ENCODE data around the gene SUGP1. TPM values are rescaled to one million over a fixed set of nuclear protein-coding genes. Genes with fewer than 3 reads are reported as not detected.

The SUGP1 gene
- total and polyA plus RNA-seq, 5 donors from 2014 or later = 22.7 to 72.5 (median 29.2) TPM

DNA sequence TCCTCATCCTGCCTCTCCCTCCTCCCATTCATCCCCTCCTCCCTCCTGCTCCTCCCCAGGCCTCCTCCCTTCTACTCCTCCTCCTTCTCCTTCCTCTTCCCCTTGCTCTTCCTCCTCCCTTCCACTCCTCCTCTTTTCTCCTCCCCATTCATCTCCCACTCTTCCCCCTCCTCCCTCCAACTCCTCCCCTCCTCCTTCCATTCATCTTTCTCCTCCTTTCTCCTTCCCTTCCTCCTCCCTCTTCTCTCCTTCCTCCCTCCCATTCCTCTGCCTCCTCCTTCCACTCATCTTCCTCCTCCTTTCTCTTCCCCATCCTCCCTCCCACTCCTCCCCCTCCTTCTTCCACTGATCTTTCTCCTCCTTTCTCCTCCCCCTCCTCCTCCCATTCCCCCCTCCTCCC is 80.6 kb downstream of the SUGP1 start:
- no peaks in the 10 kb centered on the region for H3K36me3 ChIP-seq (ENCODE audit: control insufficient read depth, insufficient read depth, low read length)

DNA sequence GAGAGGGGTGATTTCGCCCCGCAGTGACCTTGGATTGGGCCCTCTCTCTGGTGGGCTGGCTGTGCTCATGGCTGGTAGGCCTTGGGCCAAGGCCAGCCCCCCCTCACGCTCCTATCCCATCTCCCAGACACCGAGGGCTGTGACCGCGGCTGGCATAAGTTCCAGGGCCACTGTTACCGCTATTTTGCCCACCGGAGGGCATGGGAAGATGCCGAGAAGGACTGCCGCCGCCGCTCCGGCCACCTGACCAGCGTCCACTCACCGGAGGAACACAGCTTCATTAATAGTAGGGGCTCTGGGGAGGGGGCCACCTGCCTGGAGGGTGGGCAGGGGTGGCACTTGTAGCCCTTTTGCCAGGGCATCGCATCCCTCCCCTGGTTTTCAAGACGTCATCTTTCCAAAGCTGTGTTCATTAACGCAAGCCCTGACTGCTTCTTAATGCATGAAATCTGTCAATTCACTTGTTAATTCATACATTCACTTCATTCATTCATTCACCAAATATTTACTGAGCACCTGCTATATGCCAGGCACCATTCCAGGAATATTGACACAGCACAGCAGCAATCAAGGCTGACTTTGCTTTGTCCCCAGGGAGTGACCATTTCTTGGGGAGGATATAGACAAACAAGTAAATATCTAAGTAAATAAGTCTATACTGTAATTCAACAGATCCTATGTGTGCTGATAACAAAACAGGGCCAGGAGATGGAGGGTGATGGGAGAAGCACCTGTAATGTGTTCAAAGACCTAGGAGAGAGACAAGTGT is 82.0 kb downstream of the SUGP1 start:
- Mint-ChIP-seq H3K36me3 (no peaks in the 10 kb centered on the region), H3K27me3 (peaks cover 15% of the 10 kb centered on the region), H3K4me3 (no peak overlapping the region)

More for the DNA sequence above, 80.6 kb downstream of the SUGP1 start:
- no peak for DNase-seq
- ATAC-seq (ENCODE audit: low read depth in 2 of 2) = no peak
- Mint-ChIP-seq H3K36me3 (no peaks in the 10 kb centered on the region), H3K4me1 (no peaks in the 10 kb centered on the region), H3K9me3 (peaks cover 0 to 13% (median 5%) of the 10 kb centered on the region in 7 donors), H3K4me3 (no peak overlapping the region), H3K27me3 (peaks cover 15% of the 10 kb centered on the region), H3K27ac (no peak overlapping the region)
- H3K27ac ChIP-seq (ENCODE audit: insufficient read depth, low read length, poor library complexity, severe bottlenecking) = no peak overlapping the region
- H3K27me3 ChIP-seq (ENCODE audit: control insufficient read depth, insufficient read depth, low read length) = no peaks in the 10 kb centered on the region
- no peak overlapping the region for H3K4me3 ChIP-seq (ENCODE audit: low read depth, low read length)
- H3K9me3 ChIP-seq (ENCODE audit: control insufficient read depth in 2 of 2, low read length in 2 of 2) = peaks cover 3 to 7% of the 10 kb centered on the region in 2 experiments
- H3K4me1 ChIP-seq (ENCODE audit: control insufficient read depth, insufficient read depth, low read length, poor library complexity, severe bottlenecking) = no peaks in the 10 kb centered on the region

DNA sequence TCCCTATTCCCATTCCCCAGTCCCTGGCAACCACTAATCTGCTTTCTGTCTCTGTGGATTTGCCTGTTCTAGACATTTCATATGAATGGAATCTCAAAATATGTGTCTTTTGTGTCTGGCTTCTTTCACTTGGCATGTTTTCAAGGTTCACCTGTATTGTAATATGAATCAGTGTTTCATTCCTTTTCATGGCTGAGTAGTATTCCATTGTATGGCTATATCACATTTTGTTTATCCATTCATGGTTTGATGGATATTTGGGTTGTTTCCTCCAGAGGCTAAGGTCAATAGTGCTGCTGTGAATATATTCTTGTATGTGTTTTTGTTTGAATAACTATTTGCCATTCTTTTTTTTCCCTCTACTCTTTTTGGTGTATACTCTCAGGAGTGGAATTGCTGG is 84.1 kb downstream of the SUGP1 start:
- peaks cover 21% of the 10 kb centered on the region for H3K27me3 Mint-ChIP-seq
- Histone ChIP-seq H3K36me3 (ENCODE audit: control insufficient read depth, insufficient read depth, low read length) (no peaks in the 10 kb centered on the region), H3K27ac (ENCODE audit: insufficient read depth, low read length, poor library complexity, severe bottlenecking) (no peak overlapping the region), H3K27me3 (ENCODE audit: control insufficient read depth, insufficient read depth, low read length) (no peaks in the 10 kb centered on the region), H3K9me3 (ENCODE audit: control insufficient read depth in 2 of 2, low read length in 2 of 2) (peaks cover 19% of the 10 kb centered on the region in 2 experiments), H3K4me3 (ENCODE audit: low read depth, low read length) (no peak overlapping the region), H3K4me1 (ENCODE audit: control insufficient read depth, insufficient read depth, low read length, poor library complexity, severe bottlenecking) (no peaks in the 10 kb centered on the region)
- no peak overlapping the region for H3K27ac Mint-ChIP-seq
- H3K36me3 Mint-ChIP-seq = no peaks in the 10 kb centered on the region
- DNase-seq = no peak
- no peak for ATAC-seq (ENCODE audit: low read depth in 2 of 2)
- no peaks in the 10 kb centered on the region for H3K4me1 Mint-ChIP-seq
- H3K9me3 Mint-ChIP-seq = peaks cover 0 to 20% (median 7%) of the 10 kb centered on the region in 7 donors
- H3K4me3 Mint-ChIP-seq = no peak overlapping the region

More for the DNA sequence above, 82.0 kb downstream of the SUGP1 start:
- Histone ChIP-seq H3K36me3 (ENCODE audit: control insufficient read depth, insufficient read depth, low read length) (no peaks in the 10 kb centered on the region), H3K27me3 (ENCODE audit: control insufficient read depth, insufficient read depth, low read length) (no peaks in the 10 kb centered on the region), H3K4me3 (ENCODE audit: low read depth, low read length) (no peak overlapping the region), H3K27ac (ENCODE audit: insufficient read depth, low read length, poor library complexity, severe bottlenecking) (no peak overlapping the region), H3K4me1 (ENCODE audit: control insufficient read depth, insufficient read depth, low read length, poor library complexity, severe bottlenecking) (no peaks in the 10 kb centered on the region), H3K9me3 (ENCODE audit: control insufficient read depth in 2 of 2, low read length in 2 of 2) (peaks cover 16 to 19% of the 10 kb centered on the region in 2 experiments)
- no peaks in the 10 kb centered on the region for H3K4me1 Mint-ChIP-seq
- DNase-seq (no peak), ATAC-seq (ENCODE audit: low read depth in 2 of 2) (no peak)
- H3K9me3 Mint-ChIP-seq = peaks cover 0 to 20% (median 6%) of the 10 kb centered on the region in 7 donors
- no peak overlapping the region for H3K27ac Mint-ChIP-seq

DNA sequence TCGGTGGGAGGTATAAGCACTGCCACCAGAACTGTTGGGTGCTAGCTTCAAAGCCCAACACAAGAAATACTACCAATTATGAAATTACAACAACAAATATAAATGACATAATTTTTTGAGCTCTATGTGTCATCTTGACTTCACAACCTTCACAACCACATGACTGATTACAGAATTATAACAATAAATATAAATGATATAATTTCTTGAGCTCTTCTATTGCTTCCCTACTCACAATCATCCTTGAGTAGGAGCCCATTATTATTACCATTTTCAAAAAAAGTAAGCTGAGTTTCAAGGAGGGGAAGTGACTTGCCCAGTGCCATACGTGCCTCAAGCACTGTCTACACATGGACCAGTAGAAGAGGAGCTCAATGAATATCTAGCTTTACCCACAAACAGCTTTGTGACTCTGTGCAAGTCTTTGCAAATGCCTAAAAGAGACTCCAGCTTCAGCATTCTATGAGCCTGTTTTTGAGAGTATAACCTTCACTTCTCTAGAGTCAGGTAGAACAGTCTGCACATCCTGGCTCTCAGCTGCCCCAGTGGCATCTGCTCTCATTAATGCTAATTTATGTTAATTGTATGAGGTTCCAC is 86.0 kb downstream of the SUGP1 start:
- no peaks in the 10 kb centered on the region for H3K27me3 ChIP-seq (ENCODE audit: control insufficient read depth, insufficient read depth, low read length)
- no peaks in the 10 kb centered on the region for H3K4me1 ChIP-seq (ENCODE audit: control insufficient read depth, insufficient read depth, low read length, poor library complexity, severe bottlenecking)
- Mint-ChIP-seq H3K4me1 (no peaks in the 10 kb centered on the region), H3K9me3 (peaks cover 0 to 20% (median 7%) of the 10 kb centered on the region in 7 donors), H3K4me3 (no peak overlapping the region), H3K27me3 (peaks cover 16% of the 10 kb centered on the region), H3K27ac (no peak overlapping the region), H3K36me3 (no peaks in the 10 kb centered on the region)
- ATAC-seq (ENCODE audit: low read depth in 2 of 2) (no peak), DNase-seq (no peak)
- no peaks in the 10 kb centered on the region for H3K36me3 ChIP-seq (ENCODE audit: control insufficient read depth, insufficient read depth, low read length)
- H3K27ac ChIP-seq (ENCODE audit: insufficient read depth, low read length, poor library complexity, severe bottlenecking) = no peak overlapping the region
- peaks cover 19% of the 10 kb centered on the region in 2 experiments for H3K9me3 ChIP-seq (ENCODE audit: control insufficient read depth in 2 of 2, low read length in 2 of 2)
- no peak overlapping the region for H3K4me3 ChIP-seq (ENCODE audit: low read depth, low read length)

DNA sequence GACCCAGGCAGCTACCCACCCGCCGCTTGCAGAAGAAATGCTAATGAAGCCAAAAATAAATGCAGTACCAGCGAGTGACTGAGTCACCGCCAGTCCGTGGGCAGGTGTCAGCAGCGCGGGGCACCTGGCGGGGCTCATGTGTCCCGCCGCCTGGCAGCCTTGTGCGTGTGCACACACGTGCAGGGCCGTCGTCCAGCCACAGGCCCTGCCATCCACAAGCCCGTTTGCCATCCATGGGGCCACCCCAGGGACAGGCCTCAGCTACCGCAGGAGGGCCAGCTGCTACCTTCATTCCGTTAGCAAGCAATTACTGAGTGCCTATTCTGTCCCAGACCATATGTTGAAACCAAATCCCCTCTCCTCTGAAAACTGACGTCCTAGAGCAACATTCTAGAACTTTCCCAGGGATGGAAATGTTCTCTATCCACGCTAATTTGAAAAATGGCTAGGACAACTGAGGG is 88.0 kb downstream of the SUGP1 start:
- Mint-ChIP-seq H3K4me3 (no peak overlapping the region), H3K9me3 (peaks cover 0 to 18% (median 7%) of the 10 kb centered on the region in 7 donors), H3K27me3 (peaks cover 17% of the 10 kb centered on the region), H3K27ac (no peak overlapping the region), H3K36me3 (no peaks in the 10 kb centered on the region), H3K4me1 (no peaks in the 10 kb centered on the region)
- Histone ChIP-seq H3K9me3 (ENCODE audit: control insufficient read depth in 2 of 2, low read length in 2 of 2) (peaks cover 19% of the 10 kb centered on the region in 2 experiments), H3K4me1 (ENCODE audit: control insufficient read depth, insufficient read depth, low read length, poor library complexity, severe bottlenecking) (no peaks in the 10 kb centered on the region), H3K27ac (ENCODE audit: insufficient read depth, low read length, poor library complexity, severe bottlenecking) (no peak overlapping the region), H3K27me3 (ENCODE audit: control insufficient read depth, insufficient read depth, low read length) (no peaks in the 10 kb centered on the region), H3K36me3 (ENCODE audit: control insufficient read depth, insufficient read depth, low read length) (no peaks in the 10 kb centered on the region), H3K4me3 (ENCODE audit: low read depth, low read length) (no peak overlapping the region)
- DNase-seq = no peak
- no peak for ATAC-seq (ENCODE audit: low read depth in 2 of 2)

DNA sequence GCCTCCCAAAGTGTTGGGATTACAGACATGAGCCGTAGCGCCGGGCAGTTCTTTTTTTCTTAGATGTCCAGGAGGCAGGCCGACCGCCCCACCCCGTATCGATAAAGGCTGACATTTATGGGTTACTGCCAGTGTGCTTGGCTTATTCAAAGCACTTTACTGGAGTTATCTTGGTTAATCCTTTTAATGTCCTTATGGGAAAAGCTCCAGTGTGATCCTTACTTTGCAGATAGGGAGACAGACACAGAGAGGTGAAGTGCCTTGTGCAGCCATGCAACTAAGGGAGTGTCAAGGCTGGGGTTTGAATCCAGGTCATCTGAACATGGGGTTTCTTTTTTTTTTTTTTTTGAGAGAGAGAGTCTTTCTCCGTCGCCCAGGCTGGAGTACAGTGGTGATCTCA is 89.3 kb downstream of the SUGP1 start:
- H3K4me1 ChIP-seq (ENCODE audit: control insufficient read depth, insufficient read depth, low read length, poor library complexity, severe bottlenecking) = no peaks in the 10 kb centered on the region
- no peak for ATAC-seq (ENCODE audit: low read depth in 2 of 2)

DNA sequence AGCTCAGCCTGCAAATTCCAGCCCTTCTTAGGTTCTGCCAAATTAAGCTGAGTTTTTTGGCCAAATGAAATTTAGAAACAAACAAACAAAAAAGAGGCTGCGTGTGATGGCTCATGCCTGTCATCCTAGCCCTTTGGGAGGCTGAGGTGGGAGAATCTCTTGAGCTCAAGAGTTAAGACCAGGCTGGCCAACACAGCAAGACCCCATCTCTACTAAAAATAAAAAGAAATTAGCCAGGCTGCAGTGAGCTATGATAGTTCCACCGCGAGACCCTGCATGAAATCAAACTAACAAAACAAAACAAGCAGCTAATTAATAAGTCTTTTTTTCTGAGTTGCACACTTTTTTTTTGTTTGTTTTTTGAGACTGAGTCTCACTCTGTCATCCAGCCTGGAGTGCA is 90.6 kb downstream of the SUGP1 start:
- DNase-seq (no peak), ATAC-seq (ENCODE audit: low read depth in 2 of 2) (no peak)
- H3K27me3 Mint-ChIP-seq = peaks cover 21% of the 10 kb centered on the region
- no peaks in the 10 kb centered on the region for H3K36me3 Mint-ChIP-seq
- Histone ChIP-seq H3K4me1 (ENCODE audit: control insufficient read depth, insufficient read depth, low read length, poor library complexity, severe bottlenecking) (peaks cover 9% of the 10 kb centered on the region), H3K9me3 (ENCODE audit: control insufficient read depth in 2 of 2, low read length in 2 of 2) (peaks cover 12 to 16% of the 10 kb centered on the region in 2 experiments), H3K27me3 (ENCODE audit: control insufficient read depth, insufficient read depth, low read length) (no peaks in the 10 kb centered on the region), H3K36me3 (ENCODE audit: control insufficient read depth, insufficient read depth, low read length) (no peaks in the 10 kb centered on the region), H3K27ac (ENCODE audit: insufficient read depth, low read length, poor library complexity, severe bottlenecking) (no peak overlapping the region), H3K4me3 (ENCODE audit: low read depth, low read length) (no peak overlapping the region)
- H3K4me3 Mint-ChIP-seq = no peak overlapping the region
- peaks cover 0 to 7% (median 3%) of the 10 kb centered on the region in 7 donors for H3K9me3 Mint-ChIP-seq
- peaks cover 0 to 4% (median 0%) of the 10 kb centered on the region in 4 donors for H3K4me1 Mint-ChIP-seq
- no peak overlapping the region for H3K27ac Mint-ChIP-seq

More for the DNA sequence above, 89.3 kb downstream of the SUGP1 start:
- Histone ChIP-seq H3K27me3 (ENCODE audit: control insufficient read depth, insufficient read depth, low read length) (no peaks in the 10 kb centered on the region), H3K36me3 (ENCODE audit: control insufficient read depth, insufficient read depth, low read length) (no peaks in the 10 kb centered on the region), H3K4me3 (ENCODE audit: low read depth, low read length) (no peak overlapping the region), H3K9me3 (ENCODE audit: control insufficient read depth in 2 of 2, low read length in 2 of 2) (peaks cover 16 to 19% of the 10 kb centered on the region in 2 experiments), H3K27ac (ENCODE audit: insufficient read depth, low read length, poor library complexity, severe bottlenecking) (no peak overlapping the region)
- no peak overlapping the region for H3K27ac Mint-ChIP-seq
- H3K4me1 Mint-ChIP-seq = no peaks in the 10 kb centered on the region
- peaks cover 0 to 14% (median 4%) of the 10 kb centered on the region in 7 donors for H3K9me3 Mint-ChIP-seq
- no peak for DNase-seq
- no peak overlapping the region for H3K4me3 Mint-ChIP-seq
- peaks cover 17% of the 10 kb centered on the region for H3K27me3 Mint-ChIP-seq
- no peaks in the 10 kb centered on the region for H3K36me3 Mint-ChIP-seq
